DND-41 (cell line): ENCODE results near the gene NCS1.

Source experiments
- ATAC-seq: fragments of 200-7000 bp; cut with Tn5 transposase; 3 replicates; pipeline ENCODE4 v1.9.1; 2021; ENCODE audit warnings: low read depth; ENCODE audit not compliant: insufficient read depth
- DNase-seq: peaks from one replicate; pipeline ENCODE4 v3.0.0-alpha.2; 2020
- H2AFZ ChIP-seq: 2 replicates; pipeline ENCODE4 v1.6.0; 2012; ENCODE audit warnings: low read depth, low read length
- H3K27ac ChIP-seq: 2 replicates; pipeline ENCODE4 v1.5.1; 2012; ENCODE audit warnings: low read length, inconsistent platforms
- H3K27me3 ChIP-seq: fragments of 200-600 bp; sonication (generic); 2 replicates; pipeline ENCODE4 v1.6.0; 2012; ENCODE audit warnings: low read length, mild to moderate bottlenecking, inconsistent platforms; ENCODE audit not compliant: insufficient read depth, poor library complexity
- H3K36me3 ChIP-seq: 2 replicates; pipeline ENCODE4 v1.5.1; 2012; ENCODE audit warnings: low read length, inconsistent platforms; ENCODE audit not compliant: insufficient read depth
- H3K4me1 ChIP-seq: 2 replicates; pipeline ENCODE4 v1.5.1; 2012; ENCODE audit warnings: mild to moderate bottlenecking, low read length; ENCODE audit not compliant: insufficient read depth
- H3K4me2 ChIP-seq: 2 replicates; pipeline ENCODE4 v1.6.0; 2012; ENCODE audit warnings: mild to moderate bottlenecking, moderate library complexity, low read length, inconsistent platforms; ENCODE audit not compliant: insufficient read depth
- H3K4me3 ChIP-seq, 2 experiments: fragments of 200-600 bp in 1 of 2; shearing (Covaris generic) in 1 of 2; 2 replicates each; pipeline ENCODE4 v1.5.1; 2012 to 2016; ENCODE audit warnings: inconsistent platforms in 2 of 2, low read length in 2 of 2, mild to moderate bottlenecking in 2 of 2, low read depth in 1 of 2, moderate library complexity in 1 of 2
- H3K79me2 ChIP-seq: 2 replicates; pipeline ENCODE4 v1.6.0; 2012; ENCODE audit warnings: low read length, inconsistent platforms; ENCODE audit not compliant: insufficient read depth
- H3K9ac ChIP-seq: 2 replicates; pipeline ENCODE4 v1.6.0; 2012; ENCODE audit warnings: low read depth, mild to moderate bottlenecking, inconsistent platforms, low read length, moderate library complexity
- H3K9me3 ChIP-seq: 2 replicates; pipeline ENCODE4 v1.5.1; 2012; ENCODE audit warnings: low read length, moderate library complexity, mild to moderate bottlenecking, inconsistent platforms; ENCODE audit not compliant: insufficient read depth, severe bottlenecking
- H4K20me1 ChIP-seq: 2 replicates; pipeline ENCODE4 v1.6.0; 2012; ENCODE audit warnings: low read length; ENCODE audit not compliant: insufficient read depth
- CTCF ChIP-seq: IDR thresholded peaks from 2 replicates; pipeline ENCODE4 v1.5.1; 2012; ENCODE audit warnings: borderline replicate concordance, low read length, moderate library complexity, mild to moderate bottlenecking; ENCODE audit not compliant: poor library complexity, severe bottlenecking; ENCODE audit errors: extremely low read depth
- EZH2 ChIP-seq: IDR thresholded peaks from 3 replicates; pipeline ENCODE4 v1.6.1; 2012; ENCODE audit warnings: borderline replicate concordance, low read depth, mild to moderate bottlenecking, moderate library complexity, low read length, inconsistent platforms; ENCODE audit not compliant: severe bottlenecking

Gene NCS1

GRCh38 chr9:130149654-130150286 is 22.4 kb upstream of the NCS1 start:
- H3K4me3 ChIP-seq = no peak overlapping the region
- H3K9me3 ChIP-seq = no peaks in the 10 kb centered on the region
- TF ChIP-seq EZH2 (no peak), CTCF (no peak)
- H3K79me2 ChIP-seq = no peaks in the 10 kb centered on the region
- H3K27me3 ChIP-seq = no peaks in the 10 kb centered on the region
- no peaks in the 10 kb centered on the region for H3K4me1 ChIP-seq
- H4K20me1 ChIP-seq = no peaks in the 10 kb centered on the region
- H3K27ac ChIP-seq = no peak overlapping the region
- ATAC-seq (no peak), DNase-seq (no peak)
- no peak overlapping the region for H3K9ac ChIP-seq
- no peak overlapping the region for H3K4me2 ChIP-seq
- H3K36me3 ChIP-seq = no peaks in the 10 kb centered on the region
- H2AFZ ChIP-seq = no peak overlapping the region

- TF ChIP-seq EZH2 (no peak), CTCF (no peak)
- Histone ChIP-seq H4K20me1 (no peaks in the 10 kb centered on the region), H3K27me3 (no peaks in the 10 kb centered on the region), H3K4me1 (no peaks in the 10 kb centered on the region), H3K9ac (no peak overlapping the region), H3K36me3 (no peaks in the 10 kb centered on the region), H2AFZ (no peak overlapping the region), H3K4me3 (no peak overlapping the region), H3K79me2 (no peaks in the 10 kb centered on the region), H3K9me3 (no peaks in the 10 kb centered on the region), H3K4me2 (no peak overlapping the region), H3K27ac (no peak overlapping the region)
- no peak for DNase-seq
- no peak for ATAC-seq
Measured at GRCh38 chr9:130150779-130151382, 21.3 kb upstream of the NCS1 start.

GRCh38 chr9:130154816-130155215 is 17.4 kb upstream of the NCS1 start:
- H2AFZ ChIP-seq = no peak overlapping the region
- H3K27me3 ChIP-seq = no peaks in the 10 kb centered on the region
- no peak for ATAC-seq
- no peak overlapping the region for H3K4me2 ChIP-seq
- no peaks in the 10 kb centered on the region for H3K4me1 ChIP-seq
- H3K79me2 ChIP-seq = no peaks in the 10 kb centered on the region
- H3K9me3 ChIP-seq = no peaks in the 10 kb centered on the region
- no peaks in the 10 kb centered on the region for H4K20me1 ChIP-seq
- H3K36me3 ChIP-seq = no peaks in the 10 kb centered on the region
- no peak for DNase-seq
- no peak overlapping the region for H3K9ac ChIP-seq
- no peak overlapping the region for H3K27ac ChIP-seq
- no peak for TF ChIP-seq EZH2
- no peak for TF ChIP-seq CTCF
- H3K4me3 ChIP-seq = no peak overlapping the region
